ENCODE data around the gene ERICH3.

The ERICH3 gene

DNA sequence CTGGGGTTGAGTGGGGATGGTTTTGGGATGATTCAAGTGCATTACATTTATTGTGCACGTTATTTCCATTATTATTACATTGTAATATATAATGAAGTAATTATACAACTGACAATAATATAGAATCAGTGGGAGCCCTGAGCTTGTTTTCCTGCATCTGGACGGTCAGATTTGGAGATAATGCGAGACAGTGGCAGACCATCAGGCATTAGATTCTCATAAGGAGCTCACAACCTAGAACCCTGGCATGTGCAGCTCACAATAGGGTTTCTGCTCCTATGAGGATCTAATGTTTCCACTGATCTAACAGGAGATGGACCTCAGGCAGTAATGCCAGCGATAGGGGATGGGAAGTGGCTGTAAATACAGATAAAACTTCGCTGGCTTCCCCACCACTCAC lies 83.3 kb downstream of the ERICH3 start:
- DNase-seq: no peak

DNA sequence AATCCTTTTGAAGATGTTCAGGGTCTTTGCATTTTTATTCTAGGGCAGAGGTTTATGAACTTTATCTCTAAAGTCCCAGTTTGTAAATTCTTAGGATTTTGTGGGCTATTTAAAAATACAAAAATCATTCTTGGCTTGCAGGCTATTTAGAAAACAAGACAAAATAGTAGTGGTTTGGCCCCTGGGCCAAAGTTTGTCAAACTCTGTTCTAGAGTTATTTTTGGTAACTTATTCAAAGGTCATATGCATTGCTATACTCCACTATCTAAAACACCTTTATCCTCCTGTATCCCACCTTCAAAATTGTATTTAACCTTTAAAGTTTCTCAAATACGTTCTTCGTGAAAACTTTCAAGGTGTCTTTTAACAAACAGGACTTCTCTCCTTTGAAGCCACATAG lies 85.7 kb downstream of the ERICH3 start:
- no peak for DNase-seq

DNA sequence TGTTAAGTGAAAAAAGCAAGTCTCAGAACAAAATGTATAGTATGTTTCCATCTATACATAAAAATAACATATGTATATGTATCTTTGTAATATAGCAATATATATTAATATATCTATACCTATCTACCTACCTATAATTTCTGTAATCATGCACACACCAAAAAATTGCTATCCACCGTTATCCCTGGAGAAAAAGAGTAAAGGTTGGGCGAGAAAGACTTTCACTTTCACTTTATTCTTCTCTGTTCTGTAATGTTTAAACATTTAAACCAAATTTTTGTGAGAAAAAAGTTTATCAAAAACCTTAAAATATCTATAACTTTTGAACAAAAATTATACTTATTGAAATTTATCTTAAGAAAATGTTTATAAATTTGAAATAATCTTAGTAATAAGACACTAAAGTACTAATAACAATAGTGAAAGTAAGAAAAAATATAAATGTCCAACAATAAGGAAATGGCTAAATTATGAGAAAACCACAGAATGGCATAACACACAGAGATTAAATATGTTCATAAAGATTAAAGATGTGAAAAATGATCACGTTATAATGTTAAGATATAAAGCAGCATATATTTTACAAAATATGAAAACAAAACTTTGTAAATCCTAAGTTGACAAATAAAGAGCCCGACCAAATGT lies 87.2 kb downstream of the ERICH3 start:
- DNase-seq: no peak

- no peak for DNase-seq
These were observed 89.4 kb downstream of the ERICH3 start for GRCh38 chr1:74584185-74584584.

- DNase-seq: no peak
These were observed 90.2 kb downstream of the ERICH3 start for GRCh38 chr1:74583397-74583796.

GRCh38 chr1:74579425-74579824 lies 94.2 kb downstream of the ERICH3 start:
- no peak for DNase-seq

GRCh38 chr1:74578101-74578500 lies 95.5 kb downstream of the ERICH3 start:
- DNase-seq: no peak

- DNase-seq: no peak
These were observed 101.7 kb downstream of the ERICH3 start for GRCh38 chr1:74571891-74572290.

DNA sequence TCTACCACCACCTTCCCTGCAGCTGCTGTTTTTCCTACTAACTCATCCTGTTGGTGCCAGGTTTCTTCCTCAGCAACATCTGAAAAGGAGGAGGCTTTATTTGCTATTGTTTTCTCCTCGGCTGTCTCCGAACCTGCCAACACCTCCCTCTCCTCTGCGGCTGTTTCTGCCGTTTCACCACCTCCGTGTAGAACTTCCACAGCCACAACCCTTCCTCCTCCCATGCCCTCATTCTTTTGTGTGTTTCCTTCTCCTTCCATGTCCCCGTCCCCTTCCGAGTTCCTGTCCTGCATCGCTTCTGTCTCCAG lies 102.1 kb downstream of the ERICH3 start:
- no peak for DNase-seq

- no peak for DNase-seq
These were observed 102.6 kb downstream of the ERICH3 start for GRCh38 chr1:74570797-74571492.

DNA sequence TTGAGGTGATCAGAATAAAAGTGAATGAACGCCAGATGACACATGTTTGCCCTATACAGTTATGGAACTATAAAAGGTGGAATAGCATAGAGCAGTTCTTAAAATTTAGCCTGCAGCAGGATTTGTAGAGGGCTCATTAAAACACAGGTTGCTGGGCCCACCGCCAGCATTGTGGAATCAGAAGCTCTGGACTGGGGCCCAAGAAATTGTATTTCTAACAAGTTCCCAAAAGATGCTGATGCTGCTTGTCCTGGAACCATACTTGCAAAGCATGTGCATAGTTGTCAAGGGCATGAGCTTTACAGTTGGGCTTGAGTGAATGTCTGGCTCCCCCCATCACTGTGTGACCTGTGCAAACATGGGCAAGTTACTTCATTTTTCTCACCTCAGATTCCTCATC lies 123.7 kb downstream of the ERICH3 start:
- no peak for DNase-seq

DNA sequence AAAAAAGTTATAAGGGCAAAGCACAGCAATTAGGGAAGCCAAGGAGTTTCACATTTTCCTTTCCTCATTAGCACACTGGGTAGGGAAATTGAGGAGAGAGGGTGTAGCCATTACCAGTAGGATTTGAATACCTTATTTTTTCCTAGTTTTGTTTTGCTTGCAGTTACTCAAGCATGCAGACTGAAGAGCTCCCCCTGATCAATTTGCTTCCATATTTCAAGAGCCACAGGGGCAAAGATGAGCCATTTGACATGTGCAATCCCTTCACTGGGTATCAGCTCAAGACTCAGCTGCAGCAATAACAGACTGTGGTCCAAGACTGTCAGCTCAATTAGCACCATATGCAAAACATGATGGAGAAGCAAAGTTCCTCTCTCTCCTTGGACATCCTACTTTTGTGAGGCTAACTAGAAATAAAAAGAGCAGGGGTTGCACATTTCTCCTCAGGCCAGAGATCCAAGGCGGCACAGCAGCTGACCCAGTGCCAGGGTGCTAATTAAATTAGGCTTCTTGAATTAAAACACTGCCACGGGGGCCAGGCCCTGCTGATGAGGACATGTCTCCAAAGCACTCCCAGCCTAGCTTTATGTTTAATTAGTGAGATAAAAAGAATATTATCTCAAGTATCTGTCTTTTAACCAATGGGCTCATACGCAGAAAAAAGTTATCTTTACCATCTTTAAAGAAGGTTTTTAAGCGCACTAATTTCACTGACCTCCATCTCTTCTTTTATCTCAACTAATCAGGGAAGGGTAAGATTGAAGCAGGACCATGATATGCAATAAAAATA lies 124.4 kb downstream of the ERICH3 start:
- no peak for DNase-seq

DNA sequence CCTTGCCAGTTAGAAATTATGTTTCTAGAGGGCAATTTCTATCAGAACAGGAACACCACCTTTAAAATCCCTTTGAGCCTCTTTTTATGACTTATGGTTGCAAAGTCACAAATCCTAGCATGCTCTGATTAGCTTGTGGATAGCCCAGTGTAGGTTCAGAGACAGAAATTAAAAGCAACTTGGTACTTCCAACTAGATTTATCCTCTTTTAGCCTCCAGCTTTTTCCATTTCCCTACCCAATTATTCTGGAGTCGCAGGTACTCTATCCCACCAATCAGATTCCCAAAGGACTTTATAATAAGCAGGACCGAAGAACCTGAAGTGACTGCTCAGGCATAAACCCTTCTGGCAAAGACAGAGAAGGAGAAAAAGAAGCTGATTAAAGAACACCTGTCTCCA lies 127.8 kb downstream of the ERICH3 start:
- no peak for DNase-seq

DNA sequence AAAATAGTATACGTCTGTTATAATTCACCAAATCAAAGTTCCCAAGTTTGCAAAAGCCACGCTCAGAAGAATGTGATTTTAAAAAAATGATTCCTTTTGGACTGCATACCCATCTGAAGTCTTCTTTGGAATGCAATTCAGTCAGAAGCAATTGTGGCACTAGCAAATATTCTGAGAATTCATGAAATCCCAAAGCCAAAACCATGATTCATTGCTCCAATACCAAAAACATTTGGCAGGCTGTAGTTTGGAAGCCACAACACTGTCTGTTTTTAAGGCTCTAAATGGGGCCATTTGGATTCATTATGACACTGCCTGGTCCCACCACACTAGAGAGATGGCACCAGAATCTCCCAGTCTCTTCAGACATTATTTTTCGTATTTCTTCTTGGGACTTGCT lies 139.4 kb downstream of the ERICH3 start:
- no peak for DNase-seq

DNA sequence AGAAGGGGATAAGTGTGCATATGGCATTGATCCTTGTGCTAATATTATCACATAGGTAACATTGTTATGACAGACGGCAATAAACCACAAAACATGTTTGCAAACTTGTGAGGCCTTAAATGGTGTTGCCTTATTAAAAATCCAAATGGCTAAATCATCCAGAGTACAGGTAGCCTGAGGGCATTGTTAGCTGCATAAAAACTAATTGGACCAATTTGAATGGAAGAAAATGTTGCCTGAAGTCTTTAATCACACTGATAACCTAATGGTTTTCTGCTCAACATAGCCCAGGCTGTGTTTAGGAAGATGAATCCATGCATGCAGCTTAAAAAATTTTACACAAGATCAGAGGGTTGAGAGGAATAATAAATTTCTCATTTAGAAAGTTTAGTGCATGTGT lies 141.8 kb downstream of the ERICH3 start:
- DNase-seq: no peak

DNA sequence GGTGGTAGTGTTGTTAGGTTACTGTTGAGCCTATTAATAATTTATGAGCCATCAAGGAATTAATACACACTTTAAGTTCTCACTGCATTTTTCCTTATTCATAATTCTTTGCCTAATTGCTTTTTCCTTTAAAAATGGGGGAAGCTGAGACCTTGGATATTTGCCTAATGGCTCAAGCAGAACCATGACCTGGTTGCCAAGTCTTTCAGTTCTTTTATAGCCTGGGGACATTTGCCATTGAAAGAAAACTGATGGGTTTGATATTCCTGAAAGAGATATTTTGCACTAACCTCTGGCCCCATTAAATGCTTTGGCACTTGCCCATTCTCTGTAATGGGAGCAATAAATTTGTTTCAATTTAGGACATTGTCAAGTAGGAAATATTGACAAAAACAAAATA lies 142.7 kb downstream of the ERICH3 start:
- no peak for DNase-seq

- no peak for DNase-seq
These were observed 145.5 kb downstream of the ERICH3 start for GRCh38 chr1:74528123-74528522.

DNA sequence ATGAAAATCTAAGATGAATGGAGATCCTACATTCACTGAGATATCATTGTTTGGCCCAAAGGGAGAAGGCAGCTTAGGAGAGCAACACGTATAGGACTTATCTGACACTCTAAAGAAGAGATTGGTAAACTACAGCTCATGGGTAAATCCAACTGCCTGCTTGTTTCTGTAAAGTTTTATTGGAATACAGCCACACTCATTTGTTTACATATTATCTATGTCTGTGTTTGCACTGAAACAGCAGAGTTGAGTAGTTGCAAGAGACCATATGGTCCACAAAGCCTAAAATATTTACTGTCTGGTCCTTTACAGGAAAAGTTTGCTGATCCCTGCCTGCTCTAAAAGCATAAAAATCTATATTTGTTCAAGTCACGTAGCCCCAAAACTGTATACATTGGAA lies 146.9 kb downstream of the ERICH3 start:
- DNase-seq: no peak

DNA sequence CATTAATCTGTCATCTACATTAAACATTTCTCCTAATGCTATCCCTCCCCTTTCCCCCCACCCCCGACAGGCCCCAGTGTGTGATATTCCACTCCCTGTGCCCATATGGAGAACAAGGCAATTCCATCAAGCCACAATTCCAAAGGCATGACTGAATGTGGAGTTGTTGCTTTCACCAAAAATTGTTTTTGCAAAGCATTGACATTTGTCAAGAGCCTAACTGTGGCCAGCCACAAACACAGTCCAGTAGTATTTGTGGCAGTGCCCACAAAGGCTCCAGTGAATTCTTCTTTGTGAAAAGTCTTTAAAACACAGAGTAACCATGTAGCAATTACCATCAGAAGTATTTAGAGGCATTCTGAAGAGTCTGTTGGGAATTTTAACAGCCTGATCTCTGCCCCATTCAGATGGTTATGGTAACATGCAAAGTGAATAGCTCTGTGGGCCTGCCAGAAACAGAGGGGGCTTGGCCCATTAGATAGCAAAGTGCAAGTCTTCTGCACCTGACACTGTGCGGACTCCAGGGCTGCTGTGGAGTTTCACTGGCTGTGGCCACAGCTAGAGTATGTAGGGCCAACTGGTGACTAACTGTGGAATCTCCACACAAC lies 149.6 kb downstream of the ERICH3 start:
- no peak for DNase-seq

- no peak for DNase-seq
These were observed 151.4 kb downstream of the ERICH3 start for GRCh38 chr1:74522148-74522547.

All from activated gamma-delta T cell (primary cell).